Stomach (tissue), 9 donors: ENCODE measurements around the gene ENOX1. TPM values are rescaled to one million over a fixed set of nuclear protein-coding genes. Genes with fewer than 3 reads are reported as not detected.

Experiments
- DNase-seq, 2 donors: peaks; one replicate each; pipeline versions ENCODE4 v3.0.0 to v3.0.0-alpha.2; 2013 to 2019
- H3K27ac ChIP-seq, 5 donors: fragments of 200-600 bp in 4 of 5; sonication (generic) in 4 of 5; one replicate each; pipeline ENCODE4 v1.5.1; 2013 to 2019; ENCODE audit warnings: mild to moderate bottlenecking in 1 of 5, moderate library complexity in 1 of 5
- H3K27me3 ChIP-seq, 3 donors: fragments of 200-600 bp; sonication (generic); one replicate each; pipeline ENCODE4 v1.5.1; 2017 to 2019; ENCODE audit warnings: mixed run types in 1 of 3
- H3K36me3 ChIP-seq, 4 donors: fragments of 200-600 bp; sonication (generic); 1 replicate in 3 of 4; 2 replicates in 1 of 4; pipeline ENCODE4 v1.5.1; 2016 to 2019
- H3K4me1 ChIP-seq, 4 donors: fragments of 200-600 bp; sonication (generic); one replicate each; pipeline ENCODE4 v1.5.1; 2016 to 2019
- H3K4me3 ChIP-seq, 4 donors: fragments of 200-600 bp; sonication (generic) in 3 of 4; one replicate each; pipeline ENCODE4 v1.5.1; 2016 to 2019; ENCODE audit warnings: mild to moderate bottlenecking in 1 of 4
- H3K9me3 ChIP-seq, 4 donors: fragments of 200-600 bp; sonication (generic); one replicate each; pipeline ENCODE4 v1.5.1; 2016 to 2019
- EP300 ChIP-seq: sonication (generic); formaldehyde crosslinking; IDR thresholded peaks from one replicate; pipeline ENCODE4 v1.6.1; 2017; ENCODE audit warnings: antibody characterized with exemption
- POLR2A ChIP-seq, 4 donors: fragments of 450-650 bp; IDR thresholded peaks; one replicate each; pipeline ENCODE4 v1.6.1; 2016; ENCODE audit warnings: antibody characterized with exemption in 4 of 4, control low read depth in 2 of 4, mild to moderate bottlenecking in 1 of 4, moderate library complexity in 1 of 4
- POLR2AphosphoS5 ChIP-seq, 3 donors: sonication (generic); formaldehyde crosslinking; IDR thresholded peaks; one replicate each; pipeline ENCODE4 v1.6.1; 2016; ENCODE audit warnings: antibody characterized with exemption in 3 of 3
- WGBS, 5 donors: extraction: QIAGEN DNeasy Blood & Tissue Kit in 3 of 5; methylation state at CpG; one replicate each; pipeline versions ENCODE4 v1.1.5 to v1.1.7; 2013 to 2018; 5-methylcytosine and 5-hydroxymethylcytosine counted together
- intact Hi-C: fragments of 100-400 bp; cut with DNase I; formaldehyde crosslinking; loops from one replicate; pipeline ENCODE4 v1.15.1; 2023; ENCODE audit warnings: low total_unique reads
- polyA plus RNA-seq, 3 donors: library from polyadenylated mRNA; stranded (reverse); fragments of 200-250 nt; gene quantifications; one replicate each; pipeline ENCODE4 v1.2.3, GENCODE V29; 2013
- total RNA-seq, 5 donors: library from RNA; depleted of rRNA; stranded (reverse); fragments of >200 nt; gene quantifications; one replicate each; pipeline versions ENCODE4 v1.1.0 to v1.2.3, GENCODE V29; 2014 to 2016
- TF ChIP-seq, protein P1 (sequence below), 7 experiments: fragments of 450-650 bp in 4 of 7; fragments of 200-600 bp in 3 of 7; sonication (generic) in 3 of 7; IDR thresholded peaks; one replicate each; pipeline ENCODE4 v1.5.1; 2016 to 2019; ENCODE audit warnings: antibody characterized with exemption in 7 of 7, control low read depth in 2 of 7, mild to moderate bottlenecking in 1 of 7
- donor health status: healthy with polysubstance abuse.
- donor health status: Bipolar disorder and iron deficiency.
- donor health status: healthy.

ENOX1 gene
- total and polyA plus RNA-seq, 8 donors: 0.46 to 6.2 (median 1.4) TPM; not detected in 1

DNA sequence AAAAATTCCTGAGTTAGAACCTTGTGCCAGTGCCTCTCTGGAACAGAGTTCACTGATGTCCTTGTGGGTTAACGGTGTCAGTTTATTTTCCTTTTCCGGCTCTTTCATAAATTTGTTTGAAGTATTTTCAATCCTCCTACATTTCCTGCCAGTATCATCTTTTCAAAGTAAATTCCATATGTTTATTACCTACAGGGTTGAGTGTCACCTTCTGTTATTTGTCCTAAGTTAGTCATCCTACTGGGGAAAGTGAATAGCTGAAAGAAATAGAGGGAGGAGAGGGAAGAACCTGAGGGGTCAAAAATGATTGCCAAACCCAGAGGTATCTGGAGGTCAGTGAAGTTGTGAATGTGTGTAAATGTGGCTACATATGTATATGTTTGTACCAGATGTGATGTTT lies 582.2 kb downstream of the ENOX1 start:
- H3K4me1 ChIP-seq: no peaks in the 10 kb centered on the region
- H3K9me3 ChIP-seq: peaks cover 0 to 7% (median 0%) of the 10 kb centered on the region in 4 donors
- no peak overlapping the region for H3K27ac ChIP-seq
- no peaks in the 10 kb centered on the region for H3K36me3 ChIP-seq
- H3K27me3 ChIP-seq: no peaks in the 10 kb centered on the region
- TF ChIP-seq, protein P1, sequence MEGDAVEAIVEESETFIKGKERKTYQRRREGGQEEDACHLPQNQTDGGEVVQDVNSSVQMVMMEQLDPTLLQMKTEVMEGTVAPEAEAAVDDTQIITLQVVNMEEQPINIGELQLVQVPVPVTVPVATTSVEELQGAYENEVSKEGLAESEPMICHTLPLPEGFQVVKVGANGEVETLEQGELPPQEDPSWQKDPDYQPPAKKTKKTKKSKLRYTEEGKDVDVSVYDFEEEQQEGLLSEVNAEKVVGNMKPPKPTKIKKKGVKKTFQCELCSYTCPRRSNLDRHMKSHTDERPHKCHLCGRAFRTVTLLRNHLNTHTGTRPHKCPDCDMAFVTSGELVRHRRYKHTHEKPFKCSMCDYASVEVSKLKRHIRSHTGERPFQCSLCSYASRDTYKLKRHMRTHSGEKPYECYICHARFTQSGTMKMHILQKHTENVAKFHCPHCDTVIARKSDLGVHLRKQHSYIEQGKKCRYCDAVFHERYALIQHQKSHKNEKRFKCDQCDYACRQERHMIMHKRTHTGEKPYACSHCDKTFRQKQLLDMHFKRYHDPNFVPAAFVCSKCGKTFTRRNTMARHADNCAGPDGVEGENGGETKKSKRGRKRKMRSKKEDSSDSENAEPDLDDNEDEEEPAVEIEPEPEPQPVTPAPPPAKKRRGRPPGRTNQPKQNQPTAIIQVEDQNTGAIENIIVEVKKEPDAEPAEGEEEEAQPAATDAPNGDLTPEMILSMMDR (IDR thresholded peaks at IDR 0.05): no peak
- no peak for TF ChIP-seq POLR2AphosphoS5 (IDR thresholded peaks at IDR 0.05)
- TF ChIP-seq EP300: no peak
- TF ChIP-seq POLR2A (IDR thresholded peaks at IDR 0.05): no peak
- DNase-seq: no peak
- H3K4me3 ChIP-seq: no peak overlapping the region
- intact Hi-C loops: no loop called here
- 91 to 94% (median 93%) methylated on average over 2 of the region's 2 CpGs for WGBS, 5 donors

DNA sequence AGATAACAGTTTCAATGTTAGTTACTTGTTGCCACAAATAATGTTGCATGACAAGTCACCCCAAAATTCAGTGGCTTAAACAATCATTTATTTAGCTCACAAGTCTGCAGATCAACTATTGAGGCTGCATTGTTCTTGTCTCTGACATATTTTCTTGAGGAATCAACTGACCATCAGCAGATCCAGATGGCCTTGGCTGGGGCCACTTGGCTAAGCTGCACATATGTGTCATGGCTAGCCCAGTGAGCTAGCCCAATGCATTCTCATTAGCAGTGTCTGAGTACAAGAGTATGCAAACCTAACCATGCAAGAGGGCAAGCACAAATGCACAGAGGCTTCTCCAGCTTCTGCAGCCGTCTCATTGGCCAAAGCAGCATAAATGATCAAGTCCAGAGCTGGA lies 583.0 kb downstream of the ENOX1 start:
- DNase-seq: no peak
- Histone ChIP-seq H3K27ac (no peak overlapping the region), H3K9me3 (peaks cover 0 to 7% (median 0%) of the 10 kb centered on the region in 4 donors), H3K36me3 (no peaks in the 10 kb centered on the region), H3K4me3 (no peak overlapping the region), H3K27me3 (no peaks in the 10 kb centered on the region), H3K4me1 (no peaks in the 10 kb centered on the region)
- intact Hi-C loops: no loop called here
- WGBS, 5 donors: 72 to 87% (median 81%) methylated on average over 1 of the region's 1 CpG
- TF ChIP-seq POLR2A (IDR thresholded peaks at IDR 0.05) (no peak), EP300 (no peak), POLR2AphosphoS5 (IDR thresholded peaks at IDR 0.05) (no peak)
- TF ChIP-seq, protein P1 (IDR thresholded peaks at IDR 0.05): no peak

DNA sequence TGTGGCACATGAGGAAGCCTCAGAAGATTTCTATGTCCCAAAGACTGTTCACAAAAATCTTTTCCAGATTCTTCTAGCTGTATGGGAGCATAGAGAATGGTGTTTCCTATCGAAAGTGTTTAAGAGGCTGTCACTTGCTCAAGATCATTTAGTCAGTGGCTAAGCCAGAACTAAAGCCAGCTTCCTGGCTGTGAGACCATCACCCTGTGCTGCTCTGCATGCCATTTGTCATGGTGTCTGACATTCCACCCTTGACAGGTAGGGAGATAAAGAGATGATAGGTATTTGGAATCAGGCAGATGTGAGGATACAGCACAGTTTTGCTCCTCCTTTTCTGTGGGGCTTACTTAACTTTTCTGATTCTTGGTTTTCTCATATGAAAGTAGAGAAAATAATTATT lies 586.0 kb downstream of the ENOX1 start:
- no peaks in the 10 kb centered on the region for H3K36me3 ChIP-seq
- WGBS, 5 donors: 44 to 71% (median 55%) methylated on average over 1 of the region's 1 CpG
- H3K27me3 ChIP-seq: no peaks in the 10 kb centered on the region
- no peak for TF ChIP-seq POLR2A (IDR thresholded peaks at IDR 0.05)
- TF ChIP-seq POLR2AphosphoS5 (IDR thresholded peaks at IDR 0.05): no peak
- TF ChIP-seq, protein P1 (IDR thresholded peaks at IDR 0.05): no peak
- no peak for TF ChIP-seq EP300
- H3K4me1 ChIP-seq: peaks cover 0 to 8% (median 0%) of the 10 kb centered on the region in 4 donors
- H3K9me3 ChIP-seq: peaks cover 0 to 7% (median 0%) of the 10 kb centered on the region in 4 donors
- intact Hi-C loops: no loop called here
- no peak overlapping the region for H3K4me3 ChIP-seq
- no peak overlapping the region for H3K27ac ChIP-seq
- DNase-seq: no peak

- no peak overlapping the region for H3K4me3 ChIP-seq
Observed at GRCh38 chr13:43200307-43200706, 586.5 kb downstream of the ENOX1 start.

More at GRCh38 chr13:43200307-43200706, 586.5 kb downstream of the ENOX1 start:
- 88 to 98% (median 93%) methylated on average over 1 of the region's 1 CpG for WGBS, 5 donors
- Histone ChIP-seq H3K4me1 (peaks cover 0 to 8% (median 0%) of the 10 kb centered on the region in 4 donors), H3K27ac (no peak overlapping the region), H3K36me3 (no peaks in the 10 kb centered on the region), H3K27me3 (no peaks in the 10 kb centered on the region), H3K9me3 (peaks cover 0 to 7% (median 0%) of the 10 kb centered on the region in 4 donors)
- TF ChIP-seq POLR2AphosphoS5 (IDR thresholded peaks at IDR 0.05) (no peak), POLR2A (IDR thresholded peaks at IDR 0.05) (no peak), EP300 (no peak)
- TF ChIP-seq, protein P1 (IDR thresholded peaks at IDR 0.05): no peak
- DNase-seq: no peak
- intact Hi-C loops: no loop called here
